ENCODE results near the gene TRAPPC4. TPM values are rescaled to one million over a fixed set of nuclear protein-coding genes. Genes with fewer than 3 reads are reported as not detected.
A peak's percentile ranks its signal among the peaks of the same experiment; 100 is the strongest.

TRAPPC4 gene
- total RNA-seq, 1 experiment from 2014 or later: 51.4 TPM

DNA sequence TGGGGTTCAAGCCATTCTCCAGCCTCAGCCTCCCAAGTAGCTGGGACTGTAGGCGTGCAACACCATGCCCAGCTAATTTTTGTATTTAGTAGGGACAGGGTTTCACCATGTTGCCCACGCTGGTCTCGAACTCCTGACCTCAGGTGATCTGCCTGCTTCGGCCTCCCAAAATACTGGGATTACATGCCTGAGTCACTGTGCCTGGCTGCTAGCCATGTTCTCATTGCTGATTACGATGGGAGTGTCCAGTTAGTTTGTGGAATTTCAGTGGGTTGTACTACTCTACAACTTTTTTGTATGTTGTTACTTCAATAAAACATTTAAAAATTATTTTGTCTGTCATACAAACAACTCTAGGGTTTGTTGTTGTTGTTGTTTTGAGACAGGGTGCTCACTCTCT, 44.2 kb downstream of the TRAPPC4 start:
- no peaks in the 10 kb centered on the region for H4K20me1 ChIP-seq (ENCODE audit: insufficient read depth)
- peaks cover 14% of the 10 kb centered on the region for H3K4me1 ChIP-seq (replicated peaks; ENCODE audit: insufficient read depth)
- ChIA-PET CTCF (no interaction called here), POLR2A (ENCODE audit: unreplicated experiment) (no interaction called here)
- no peak overlapping the region for H3K4me3 ChIP-seq
- no peaks in the 10 kb centered on the region for H3K36me3 ChIP-seq (ENCODE audit: low read depth)
- DNase-seq: peak; percentile 32 to 40
- peaks cover 26% of the 10 kb centered on the region for H3F3A ChIP-seq (ENCODE audit: insufficient read depth, low read depth)
- H3K27me3 ChIP-seq (ENCODE audit: insufficient read depth, low read depth): no peaks in the 10 kb centered on the region
- H3K79me2 ChIP-seq (ENCODE audit: low read depth): peaks cover 15% of the 10 kb centered on the region
- no peak overlapping the region for H3K27ac ChIP-seq
- H3K9me2 ChIP-seq (ENCODE audit: insufficient read depth): no peaks in the 10 kb centered on the region
- H2AFZ ChIP-seq: no peak overlapping the region
- no peak overlapping the region for H3K4me2 ChIP-seq
- H3K9me3 ChIP-seq (ENCODE audit: insufficient read depth, low read depth): no peaks in the 10 kb centered on the region
- no TSS peak for BruUV-seq (replicated peaks)
- TF ChIP-seq, protein P1, sequence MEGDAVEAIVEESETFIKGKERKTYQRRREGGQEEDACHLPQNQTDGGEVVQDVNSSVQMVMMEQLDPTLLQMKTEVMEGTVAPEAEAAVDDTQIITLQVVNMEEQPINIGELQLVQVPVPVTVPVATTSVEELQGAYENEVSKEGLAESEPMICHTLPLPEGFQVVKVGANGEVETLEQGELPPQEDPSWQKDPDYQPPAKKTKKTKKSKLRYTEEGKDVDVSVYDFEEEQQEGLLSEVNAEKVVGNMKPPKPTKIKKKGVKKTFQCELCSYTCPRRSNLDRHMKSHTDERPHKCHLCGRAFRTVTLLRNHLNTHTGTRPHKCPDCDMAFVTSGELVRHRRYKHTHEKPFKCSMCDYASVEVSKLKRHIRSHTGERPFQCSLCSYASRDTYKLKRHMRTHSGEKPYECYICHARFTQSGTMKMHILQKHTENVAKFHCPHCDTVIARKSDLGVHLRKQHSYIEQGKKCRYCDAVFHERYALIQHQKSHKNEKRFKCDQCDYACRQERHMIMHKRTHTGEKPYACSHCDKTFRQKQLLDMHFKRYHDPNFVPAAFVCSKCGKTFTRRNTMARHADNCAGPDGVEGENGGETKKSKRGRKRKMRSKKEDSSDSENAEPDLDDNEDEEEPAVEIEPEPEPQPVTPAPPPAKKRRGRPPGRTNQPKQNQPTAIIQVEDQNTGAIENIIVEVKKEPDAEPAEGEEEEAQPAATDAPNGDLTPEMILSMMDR (conservative IDR thresholded peaks at IDR 0.05): no peak
- no peak for TF ChIP-seq EZH2 (IDR thresholded peaks at IDR 0.05; ENCODE audit: low read depth)
- intact Hi-C loops (cut with micrococcal nuclease; ENCODE audit: unreplicated experiment): no loop called here

DNA sequence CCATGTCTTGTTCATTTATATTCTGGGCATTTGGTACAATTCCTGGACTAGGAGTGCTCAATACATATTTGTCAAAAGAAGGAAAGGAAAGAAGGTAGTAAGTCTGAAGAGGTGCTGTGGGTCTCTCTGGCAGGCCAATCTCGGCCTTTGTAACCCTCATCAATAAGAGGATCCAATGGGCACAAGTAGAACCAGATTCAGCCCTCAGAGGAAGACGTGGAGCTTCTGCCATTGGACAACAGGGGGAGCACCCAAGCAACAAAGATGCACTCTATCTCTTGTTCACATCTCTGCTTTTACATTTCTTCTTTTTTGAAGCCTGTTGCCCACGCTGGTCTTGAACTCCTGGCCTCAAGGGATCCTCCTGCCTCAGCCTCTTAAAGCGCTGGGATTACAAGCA, 46.8 kb downstream of the TRAPPC4 start:
- Histone ChIP-seq H3K4me1 (replicated peaks; ENCODE audit: insufficient read depth) (peaks cover 8% of the 10 kb centered on the region), H3K4me3 (no peak overlapping the region), H3K27ac (no peak overlapping the region), H3F3A (ENCODE audit: insufficient read depth, low read depth) (peaks cover 24% of the 10 kb centered on the region), H3K79me2 (ENCODE audit: low read depth) (peaks cover 24% of the 10 kb centered on the region), H4K20me1 (ENCODE audit: insufficient read depth) (no peaks in the 10 kb centered on the region), H2AFZ (no peak overlapping the region), H3K27me3 (ENCODE audit: insufficient read depth, low read depth) (no peaks in the 10 kb centered on the region), H3K36me3 (ENCODE audit: low read depth) (peaks cover 4% of the 10 kb centered on the region), H3K4me2 (no peak overlapping the region), H3K9me3 (ENCODE audit: insufficient read depth, low read depth) (no peaks in the 10 kb centered on the region), H3K9me2 (ENCODE audit: insufficient read depth) (no peaks in the 10 kb centered on the region)
- no TSS peak for BruUV-seq (replicated peaks)
- TF ChIP-seq, protein P1 (conservative IDR thresholded peaks at IDR 0.05): peak; percentile 43
- TF ChIP-seq EZH2 (IDR thresholded peaks at IDR 0.05; ENCODE audit: low read depth): no peak
- intact Hi-C loops (cut with micrococcal nuclease; ENCODE audit: unreplicated experiment): no loop called here
- ChIA-PET POLR2A (ENCODE audit: unreplicated experiment) (interaction anchor here (0.5 to 0.7 kb wide), 2 partner anchors 19 to 156 kb away, joined by 6 to 20 read pairs; partner anchors contain the start of gene HMBS), CTCF (no interaction called here)
- peak in 1 of 2 experiments; percentile 35 for DNase-seq

DNA sequence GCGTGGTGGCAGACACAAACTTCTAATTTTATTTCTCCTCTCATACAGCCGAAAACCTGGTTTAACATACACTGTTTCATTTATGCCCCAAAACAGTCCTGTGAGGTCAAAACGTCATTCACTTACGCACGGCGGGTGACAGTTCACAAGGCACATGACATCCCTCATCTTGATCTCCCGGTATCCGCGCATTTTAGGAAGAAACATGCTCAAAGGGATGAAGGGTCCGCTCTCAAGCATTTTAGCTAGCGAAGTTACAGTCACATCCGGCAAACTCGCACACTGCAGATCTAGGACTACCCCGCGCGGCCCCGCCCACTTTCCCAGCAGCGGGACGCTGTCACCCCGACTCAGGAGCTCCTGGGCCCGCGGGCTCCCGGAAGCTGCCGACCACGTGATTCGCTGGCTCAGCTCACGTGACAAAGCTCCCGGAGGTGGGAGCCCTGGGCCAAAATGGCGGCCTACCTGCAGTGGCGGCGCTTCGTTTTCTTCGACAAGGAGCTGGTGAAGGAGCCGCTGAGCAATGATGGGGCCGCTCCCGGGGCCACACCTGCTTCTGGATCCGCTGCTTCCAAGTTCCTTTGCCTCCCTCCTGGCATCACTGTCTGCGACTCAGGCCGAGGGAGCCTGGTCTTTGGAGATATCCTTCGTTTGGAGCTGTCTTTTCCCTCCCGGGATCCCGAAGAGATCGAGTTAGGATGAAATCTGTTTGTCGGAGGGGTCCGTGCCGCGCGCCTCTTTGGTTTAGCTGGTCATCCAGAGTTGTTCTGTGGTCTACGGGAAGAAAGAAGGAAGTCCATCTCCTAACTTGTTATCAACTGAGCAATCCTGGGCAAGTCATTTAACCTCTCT, 49.0 kb downstream of the TRAPPC4 start, which contains the start of gene VPS11:
TSS of gene VPS11 (plus strand) at position 448 of the 852 bp plus-strand sequence. CDS start at position 454, 6 bp downstream.
- peak within 1 kb of the TSS; percentile 80 for H3K4me2 ChIP-seq
- BruUV-seq (replicated peaks): TSS peak; percentile 56
- no peaks in the 10 kb centered on the region for H3K9me3 ChIP-seq (ENCODE audit: insufficient read depth, low read depth)
- H3K27ac ChIP-seq: peak within 1 kb of the TSS; percentile 55
- peak within 1 kb of the TSS; percentile 99 for H2AFZ ChIP-seq
- no peaks in the 10 kb centered on the region for H3K27me3 ChIP-seq (ENCODE audit: insufficient read depth, low read depth)
- H3K9me2 ChIP-seq (ENCODE audit: insufficient read depth): no peaks in the 10 kb centered on the region
- POLR2A ChIA-PET (ENCODE audit: unreplicated experiment): interaction anchor here (0.5 to 1.1 kb wide), 9 partner anchors 10 to 1249 kb away, joined by 3 to 29 read pairs (median 5); partner anchors contain the start of genes C2CD2L and HMBS
- intact Hi-C loops (cut with micrococcal nuclease; ENCODE audit: unreplicated experiment): no loop called here
- peaks cover 24% of the 10 kb centered on the region for H3K79me2 ChIP-seq (ENCODE audit: low read depth)
- peak; percentile 95 to 96 for DNase-seq
- no peak for TF ChIP-seq EZH2 (IDR thresholded peaks at IDR 0.05; ENCODE audit: low read depth)
- TF ChIP-seq, protein P1 (conservative IDR thresholded peaks at IDR 0.05): 0 out of 2 replicates have a peak, but pooled peaks have one; percentile 14
- peaks cover 24% of the 10 kb centered on the region for H3F3A ChIP-seq (ENCODE audit: insufficient read depth, low read depth)
- peak within 1 kb of the TSS; percentile 89 for H3K4me3 ChIP-seq
- no peaks in the 10 kb centered on the region for H4K20me1 ChIP-seq (ENCODE audit: insufficient read depth)
- H3K4me1 ChIP-seq (replicated peaks; ENCODE audit: insufficient read depth): peaks cover 8% of the 10 kb centered on the region
- peaks cover 4% of the 10 kb centered on the region for H3K36me3 ChIP-seq (ENCODE audit: low read depth)
- CTCF ChIA-PET: interaction anchor here (0.6 to 1.4 kb wide), 6 partner anchors 11 to 456 kb away, joined by 3 to 12 read pairs (median 6); partner anchors contain the start of genes DPAGT1, HMBS and SLC37A4

Small RNA genes within 50 kb of the gene (microRNA-seq; reads per million reads assigned to microRNA genes)
- gene MIR3656 (ENCODE audit: borderline number of aligned reads, borderline replicate concordance): not detected

Other genes with a start within 250 kb of the TRAPPC4 start
- 73.1 and 84.4 TPM in 2 replicates for gene DDX6, start 227.6 kb upstream of the TRAPPC4 start, total RNA-seq (2021)
- gene CXCR5, start 134.9 kb upstream of the TRAPPC4 start, total RNA-seq (2021): not detected in 2 replicates
- gene BCL9L, start 92.8 kb upstream of the TRAPPC4 start, total RNA-seq (2021): 75.9 and 108 TPM in 2 replicates
- gene UPK2, start 62.5 kb upstream of the TRAPPC4 start, total RNA-seq (2021): 17.1 and 23.2 TPM in 2 replicates
- gene FOXR1, start 47.0 kb upstream of the TRAPPC4 start, total RNA-seq (2021): not detected in 2 replicates
- gene CENATAC, start 20.6 kb upstream of the TRAPPC4 start, total RNA-seq (2021): 61.7 and 73.9 TPM in 2 replicates
- 954 and 984 TPM in 2 replicates for gene RPS25, start 423 bp upstream of the TRAPPC4 start, total RNA-seq (2021)
- 23.2 and 24.3 TPM in 2 replicates for gene SLC37A4, start 12.1 kb downstream of the TRAPPC4 start, total RNA-seq (2021)
- gene HYOU1, start 38.4 kb downstream of the TRAPPC4 start, total RNA-seq (2021): 92.0 and 117 TPM in 2 replicates
- gene VPS11, start 49.1 kb downstream of the TRAPPC4 start, total RNA-seq (2021): 21.1 and 22.9 TPM in 2 replicates
- gene HMBS, start 66.1 kb downstream of the TRAPPC4 start, total RNA-seq (2021): 49.3 and 54.9 TPM in 2 replicates
- gene DPAGT1, start 83.1 kb downstream of the TRAPPC4 start, total RNA-seq (2021): 32.8 and 41.1 TPM in 2 replicates
- gene C2CD2L, start 88.6 kb downstream of the TRAPPC4 start, total RNA-seq (2021): 6.7 and 9.3 TPM in 2 replicates
- gene HINFP, start 102.8 kb downstream of the TRAPPC4 start, total RNA-seq (2021): 34.9 and 35.5 TPM in 2 replicates
- gene ABCG4, start 130.3 kb downstream of the TRAPPC4 start, total RNA-seq (2021): 0.11 TPM in 1 of 2 replicates, not detected in the other
- 18.4 and 22.5 TPM in 2 replicates for gene NLRX1, start 150.0 kb downstream of the TRAPPC4 start, total RNA-seq (2021)
- 0.73 TPM in 1 of 2 replicates, not detected in the other for gene NHERF4, start 166.7 kb downstream of the TRAPPC4 start, total RNA-seq (2021)
- 26.3 and 32.9 TPM in 2 replicates for gene CBL, start 187.6 kb downstream of the TRAPPC4 start, total RNA-seq (2021)